ENCODE measurements around the gene ADGRV1. TPM values are rescaled to one million over a fixed set of nuclear protein-coding genes. Genes with fewer than 3 reads are reported as not detected.
"Not testable (repeated sequence)": the region's sequence is repeated elsewhere in the genome, so short reads cannot be mapped to it uniquely, and the experiment has no call there.

Gene ADGRV1
- polyA plus RNA-seq, 1 donor from 2014 or later, result not detected

- no peaks in the 10 kb centered on the region for H3K36me3 Mint-ChIP-seq
- H3K9me3 Mint-ChIP-seq, result no peaks in the 10 kb centered on the region
- no peaks in the 10 kb centered on the region for H3K4me1 Mint-ChIP-seq
- H3K4me3 Mint-ChIP-seq, result no peak overlapping the region
- no peaks in the 10 kb centered on the region for H3K27me3 Mint-ChIP-seq
- no peak overlapping the region for H3K27ac Mint-ChIP-seq
Measured at GRCh38 chr5:91024206-91024605, 465.6 kb downstream of the ADGRV1 start.

- Mint-ChIP-seq H3K27me3 (no peaks in the 10 kb centered on the region), H3K9me3 (no peaks in the 10 kb centered on the region), H3K4me3 (no peak overlapping the region), H3K27ac (no peak overlapping the region), H3K4me1 (no peaks in the 10 kb centered on the region), H3K36me3 (no peaks in the 10 kb centered on the region)
Measured at GRCh38 chr5:91024727-91025126, 466.1 kb downstream of the ADGRV1 start.

GRCh38 chr5:91025449-91025848 is 466.9 kb downstream of the ADGRV1 start:
- no peaks in the 10 kb centered on the region for H3K9me3 Mint-ChIP-seq
- no peak overlapping the region for H3K4me3 Mint-ChIP-seq
- H3K27me3 Mint-ChIP-seq, result no peaks in the 10 kb centered on the region
- no peak overlapping the region for H3K27ac Mint-ChIP-seq
- no peaks in the 10 kb centered on the region for H3K4me1 Mint-ChIP-seq
- no peaks in the 10 kb centered on the region for H3K36me3 Mint-ChIP-seq

- Mint-ChIP-seq H3K4me1 (no peaks in the 10 kb centered on the region), H3K27me3 (peaks cover 3% of the 10 kb centered on the region), H3K27ac (no peak overlapping the region), H3K9me3 (no peaks in the 10 kb centered on the region), H3K4me3 (no peak overlapping the region), H3K36me3 (no peaks in the 10 kb centered on the region)
Measured at GRCh38 chr5:91025956-91026355, 467.4 kb downstream of the ADGRV1 start.

GRCh38 chr5:91026466-91026865 is 467.9 kb downstream of the ADGRV1 start:
- H3K4me3 Mint-ChIP-seq, result no peak overlapping the region
- H3K9me3 Mint-ChIP-seq, result no peaks in the 10 kb centered on the region
- H3K27ac Mint-ChIP-seq, result no peak overlapping the region

GRCh38 chr5:91027405-91028139 is 469.0 kb downstream of the ADGRV1 start:
- no peaks in the 10 kb centered on the region for H3K9me3 Mint-ChIP-seq
- no peak overlapping the region for H3K27ac Mint-ChIP-seq
- H3K36me3 Mint-ChIP-seq, result no peaks in the 10 kb centered on the region
- no peaks in the 10 kb centered on the region for H3K4me1 Mint-ChIP-seq
- no peak overlapping the region for H3K4me3 Mint-ChIP-seq
- H3K27me3 Mint-ChIP-seq, result peaks cover 3% of the 10 kb centered on the region

More at GRCh38 chr5:91026466-91026865, 467.9 kb downstream of the ADGRV1 start:
- Mint-ChIP-seq H3K4me1 (no peaks in the 10 kb centered on the region), H3K27me3 (peaks cover 3% of the 10 kb centered on the region), H3K36me3 (no peaks in the 10 kb centered on the region)

- no peak overlapping the region for H3K4me3 Mint-ChIP-seq
- no peaks in the 10 kb centered on the region for H3K36me3 Mint-ChIP-seq
- no peak overlapping the region for H3K27ac Mint-ChIP-seq
- peaks cover 3% of the 10 kb centered on the region for H3K27me3 Mint-ChIP-seq
- H3K9me3 Mint-ChIP-seq, result no peaks in the 10 kb centered on the region
- no peaks in the 10 kb centered on the region for H3K4me1 Mint-ChIP-seq
Measured at GRCh38 chr5:91028499-91028956, 469.9 kb downstream of the ADGRV1 start.

- peaks cover 3% of the 10 kb centered on the region for H3K27me3 Mint-ChIP-seq
- no peak overlapping the region for H3K27ac Mint-ChIP-seq
- H3K4me3 Mint-ChIP-seq, result no peak overlapping the region
- no peaks in the 10 kb centered on the region for H3K9me3 Mint-ChIP-seq
- no peaks in the 10 kb centered on the region for H3K36me3 Mint-ChIP-seq
- H3K4me1 Mint-ChIP-seq, result no peaks in the 10 kb centered on the region
Measured at GRCh38 chr5:91030521-91031401, 472.2 kb downstream of the ADGRV1 start.

GRCh38 chr5:91031402-91031752 is 472.8 kb downstream of the ADGRV1 start:
- Mint-ChIP-seq H3K4me3 (no peak overlapping the region), H3K9me3 (no peaks in the 10 kb centered on the region), H3K27me3 (peaks cover 3% of the 10 kb centered on the region), H3K36me3 (no peaks in the 10 kb centered on the region), H3K27ac (no peak overlapping the region), H3K4me1 (no peaks in the 10 kb centered on the region)

- H3K9me3 Mint-ChIP-seq, result no peaks in the 10 kb centered on the region
- no peak overlapping the region for H3K27ac Mint-ChIP-seq
- no peaks in the 10 kb centered on the region for H3K4me1 Mint-ChIP-seq
- no peak overlapping the region for H3K4me3 Mint-ChIP-seq
- no peaks in the 10 kb centered on the region for H3K36me3 Mint-ChIP-seq
- peaks cover 3% of the 10 kb centered on the region for H3K27me3 Mint-ChIP-seq
Measured at GRCh38 chr5:91032125-91032524, 473.5 kb downstream of the ADGRV1 start.

GRCh38 chr5:91033370-91033769 is 474.8 kb downstream of the ADGRV1 start:
- Mint-ChIP-seq H3K9me3 (no peaks in the 10 kb centered on the region), H3K36me3 (peaks cover 3% of the 10 kb centered on the region), H3K27me3 (peaks cover 3% of the 10 kb centered on the region), H3K4me3 (no peak overlapping the region), H3K4me1 (no peaks in the 10 kb centered on the region), H3K27ac (no peak overlapping the region)

GRCh38 chr5:91038180-91038808 is 479.7 kb downstream of the ADGRV1 start:
- Mint-ChIP-seq H3K9me3 (no peaks in the 10 kb centered on the region), H3K27me3 (no peaks in the 10 kb centered on the region), H3K4me1 (no peaks in the 10 kb centered on the region), H3K4me3 (no peak overlapping the region), H3K27ac (no peak overlapping the region), H3K36me3 (peaks cover 3% of the 10 kb centered on the region)

GRCh38 chr5:91041132-91041531 is 482.5 kb downstream of the ADGRV1 start:
- not testable (repeated sequence) for H3K9me3 Mint-ChIP-seq, H3K27me3 Mint-ChIP-seq

GRCh38 chr5:91042247-91042935 is 483.8 kb downstream of the ADGRV1 start:
- peaks cover 3% of the 10 kb centered on the region for H3K36me3 Mint-ChIP-seq
- peaks cover 0 to 2% (median 0%) of the 10 kb centered on the region in 3 donors for H3K9me3 Mint-ChIP-seq
- no peak overlapping the region for H3K4me3 Mint-ChIP-seq
- H3K4me1 Mint-ChIP-seq, result no peaks in the 10 kb centered on the region
- H3K27me3 Mint-ChIP-seq, result peaks cover 3% of the 10 kb centered on the region
- H3K27ac Mint-ChIP-seq, result no peak overlapping the region

More at GRCh38 chr5:91041132-91041531, 482.5 kb downstream of the ADGRV1 start:
- not testable (repeated sequence) for H3K4me1 Mint-ChIP-seq, H3K36me3 Mint-ChIP-seq, H3K4me3 Mint-ChIP-seq, H3K27ac Mint-ChIP-seq

GRCh38 chr5:91042936-91043255 is 484.3 kb downstream of the ADGRV1 start:
- Mint-ChIP-seq H3K4me3 (no peak overlapping the region), H3K4me1 (no peaks in the 10 kb centered on the region), H3K27ac (no peak overlapping the region), H3K9me3 (peaks cover 0 to 2% (median 0%) of the 10 kb centered on the region in 3 donors), H3K36me3 (peaks cover 3% of the 10 kb centered on the region), H3K27me3 (peaks cover 3% of the 10 kb centered on the region)

Measured in IgD-negative memory B cell (primary cell).